NT2/D1 (cell line): ENCODE measurements around the gene ACSL6.

ENCODE experiments used
- SUZ12 ChIP-seq: IDR thresholded peaks from 2 replicates; pipeline ENCODE4 v1.6.1; 2011; ENCODE audit not compliant: insufficient read length, insufficient read depth; ENCODE audit errors: extremely low read depth
- ZNF274 ChIP-seq: IDR thresholded peaks from 2 replicates; pipeline ENCODE4 v1.6.1; 2011; ENCODE audit warnings: mild to moderate bottlenecking, low read depth, low read length

DNA sequence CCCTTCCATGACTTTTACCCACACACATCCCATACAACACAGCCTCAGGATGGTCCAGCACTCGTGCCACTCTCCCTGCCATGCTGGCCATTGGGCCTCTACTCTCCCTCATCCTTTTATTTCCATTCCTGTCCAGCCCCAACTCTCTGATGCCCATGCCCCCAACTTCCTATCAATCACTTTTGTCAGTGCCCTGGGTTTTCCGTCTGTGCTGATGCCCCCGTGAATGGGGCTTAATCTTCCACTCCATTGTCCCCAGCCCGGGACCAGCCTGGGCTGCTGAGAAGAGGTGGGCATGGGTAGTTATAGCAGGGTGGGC, 12.6 kb upstream of the ACSL6 start:
- no peak for TF ChIP-seq SUZ12
- TF ChIP-seq ZNF274 = no peak
